SK-N-SH (cell line): ENCODE data around the gene BBX. TPM values are rescaled to one million over a fixed set of nuclear protein-coding genes. Genes with fewer than 3 reads are reported as not detected.

Experiments
- CTCF ChIA-PET: fragments of 300-600, 350-600 bp; formaldehyde crosslinking; extraction: SDS; loops from one replicate; lab custom pipeline; 2021; lab: Yijun Ruan, JAX
- POLR2A ChIA-PET: fragments of 350-600 bp; sonication (Branson Sonifier 250); formaldehyde crosslinking; extraction: SDS; loops from one replicate; lab custom pipeline; 2020; ENCODE audit warnings: antibody characterized with exemption, inconsistent platforms; lab: Yijun Ruan, JAX
- DNase-seq: peaks from one replicate; pipeline ENCODE4 v3.0.0; 2012
- H2AFZ ChIP-seq: fragments of 200-600 bp; sonication (generic); 2 replicates; pipeline ENCODE4 v1.8.1; 2016; ENCODE audit warnings: antibody characterized with exemption, mild to moderate bottlenecking, low read depth
- H3F3A ChIP-seq: fragments of 200-600 bp; sonication (generic); replicated peaks from 2 replicates; pipeline ENCODE3; 2016; ENCODE audit warnings: antibody characterized with exemption, mild to moderate bottlenecking; ENCODE audit not compliant: insufficient read depth
- H3K27ac ChIP-seq, 2 experiments: fragments of 200-500 bp in 1 of 2; fragments of 200-600 bp in 1 of 2; sonication (Bioruptor generic) in 1 of 2; sonication (generic), shearing (Covaris generic) in 1 of 2; 2 replicates each; pipeline versions ENCODE4 v1.5.1 to v1.6.1; 2014 to 2016; ENCODE audit warnings: low read depth in 2 of 2, inconsistent platforms in 1 of 2, low read length in 1 of 2, mild to moderate bottlenecking in 1 of 2, mixed read lengths in 1 of 2
- H3K27me3 ChIP-seq: fragments of 200-600 bp; sonication (generic), shearing (Covaris generic); 2 replicates; pipeline ENCODE4 v1.6.1; 2016; ENCODE audit warnings: mixed run types; ENCODE audit not compliant: insufficient read depth
- H3K36me3 ChIP-seq, 2 experiments: fragments of 200-500 bp in 1 of 2; fragments of 200-600 bp in 1 of 2; sonication (Bioruptor generic) in 1 of 2; sonication (generic) in 1 of 2; replicated peaks in 1 of 2; 2 replicates each; pipeline versions ENCODE3 to v1.5.1; 2014 to 2016; ENCODE audit warnings: low read length in 1 of 2, mild to moderate bottlenecking in 1 of 2; ENCODE audit not compliant: insufficient read depth in 2 of 2, control insufficient read depth in 1 of 2
- H3K4me1 ChIP-seq, 2 experiments: fragments of 200-500 bp in 1 of 2; fragments of 200-600 bp in 1 of 2; sonication (Bioruptor generic) in 1 of 2; sonication (generic), shearing (Covaris generic) in 1 of 2; 2 replicates each; pipeline versions ENCODE4 v1.5.1 to v1.6.1; 2014 to 2016; ENCODE audit warnings: low read depth in 1 of 2, low read length in 1 of 2, mixed run types in 1 of 2; ENCODE audit not compliant: insufficient read depth in 2 of 2, control insufficient read depth in 1 of 2
- H3K4me2 ChIP-seq: fragments of 200-600 bp; sonication (generic), shearing (Covaris generic); 2 replicates; pipeline ENCODE4 v1.6.1; 2017; ENCODE audit warnings: mixed run types
- H3K4me3 ChIP-seq, 2 experiments: fragments of 200-500 bp in 1 of 2; fragments of 200-600 bp in 1 of 2; sonication (Bioruptor generic) in 1 of 2; sonication (generic), shearing (Covaris generic) in 1 of 2; 2 replicates each; pipeline versions ENCODE4 v1.5.1 to v1.8.1; 2014 to 2016; ENCODE audit warnings: low read depth in 2 of 2, inconsistent platforms in 1 of 2, low read length in 1 of 2, mild to moderate bottlenecking in 1 of 2, mixed read lengths in 1 of 2, moderate library complexity in 1 of 2
- H3K79me2 ChIP-seq: fragments of 200-600 bp; sonication (generic); 2 replicates; pipeline ENCODE4 v1.8.1; 2017; ENCODE audit warnings: mild to moderate bottlenecking; ENCODE audit not compliant: insufficient read depth
- H3K9ac ChIP-seq: fragments of 200-600 bp; sonication (generic); 2 replicates; pipeline ENCODE4 v1.6.1; 2017; ENCODE audit warnings: mixed run types
- H3K9me2 ChIP-seq: fragments of 200-600 bp; sonication (generic); 2 replicates; pipeline ENCODE4 v1.6.1; 2017; ENCODE audit warnings: mixed run types
- H3K9me3 ChIP-seq: fragments of 200-600 bp; sonication (generic); 2 replicates; pipeline ENCODE4 v1.6.1; 2017; ENCODE audit warnings: mixed run types, mild to moderate bottlenecking, moderate library complexity
- H4K20me1 ChIP-seq: fragments of 200-600 bp; sonication (generic); 2 replicates; pipeline ENCODE4 v1.6.1; 2017; ENCODE audit warnings: mild to moderate bottlenecking, mixed run types; ENCODE audit not compliant: insufficient read depth
- ELF1 ChIP-seq: IDR thresholded peaks from 2 replicates; pipeline ENCODE4 v1.4.0; 2012
- EP300 ChIP-seq, 2 experiments: IDR thresholded peaks; 2 replicates each; pipeline versions ENCODE4 v1.4.0 to v1.6.1; 2012; ENCODE audit warnings: borderline replicate concordance in 1 of 2, low read depth in 1 of 2, low read length in 1 of 2
- EZH2phosphoT487 ChIP-seq: fragments of 200-600 bp; sonication (generic); IDR thresholded peaks from 2 replicates; pipeline ENCODE4 v1.6.1; 2017; ENCODE audit warnings: low read depth, mixed run types, mild to moderate bottlenecking, antibody characterized with exemption, moderate library complexity, borderline replicate concordance
- FOSL2 ChIP-seq: IDR thresholded peaks from 2 replicates; pipeline ENCODE4 v1.4.0; 2012; ENCODE audit warnings: low read depth, mild to moderate bottlenecking, moderate library complexity, borderline replicate concordance
- FOXJ3 ChIP-seq: sonication (generic); formaldehyde crosslinking; IDR thresholded peaks from 2 replicates; pipeline ENCODE4 v1.5.1; 2020; ENCODE audit warnings: mild to moderate bottlenecking, missing genetic modification reagents
- FOXM1 ChIP-seq: IDR thresholded peaks from 2 replicates; pipeline ENCODE4 v1.4.0; 2012; ENCODE audit warnings: low read depth, mild to moderate bottlenecking
- GABPA ChIP-seq: IDR thresholded peaks from 2 replicates; pipeline ENCODE4 v1.4.0; 2012; ENCODE audit warnings: low read depth, mild to moderate bottlenecking
- JUND ChIP-seq: IDR thresholded peaks from 2 replicates; pipeline ENCODE4 v1.4.0; 2012
- MEF2A ChIP-seq: IDR thresholded peaks from 2 replicates; pipeline ENCODE4 v1.4.0; 2012; ENCODE audit warnings: low read depth, borderline replicate concordance
- MXI1 ChIP-seq: IDR thresholded peaks from 2 replicates; pipeline ENCODE4 v1.6.1; 2012; ENCODE audit warnings: mild to moderate bottlenecking, low read depth, low read length, improper control_type of control experiment
- RAD21 ChIP-seq: IDR thresholded peaks from 2 replicates; pipeline ENCODE4 v1.6.1; 2012; ENCODE audit warnings: mild to moderate bottlenecking, low read length
- RCOR1 ChIP-seq: fragments of 150-350 bp; IDR thresholded peaks from 2 replicates; pipeline ENCODE4 v1.6.1; 2017; ENCODE audit warnings: antibody characterized with exemption, low read length
- REST ChIP-seq: IDR thresholded peaks from 2 replicates; pipeline ENCODE4 v1.6.1; 2012; ENCODE audit warnings: mild to moderate bottlenecking, low read depth, low read length, moderate library complexity
- RFX5 ChIP-seq: IDR thresholded peaks from 2 replicates; pipeline ENCODE4 v1.6.1; 2012; ENCODE audit warnings: mild to moderate bottlenecking, improper control_type of control experiment, low read length
- RXRA ChIP-seq: IDR thresholded peaks from 2 replicates; pipeline ENCODE4 v1.4.0; 2012; ENCODE audit warnings: low read depth, mild to moderate bottlenecking, borderline replicate concordance
- SIN3A ChIP-seq: IDR thresholded peaks from 2 replicates; pipeline ENCODE4 v1.6.1; 2012; ENCODE audit warnings: low read depth, mild to moderate bottlenecking, low read length, moderate library complexity, borderline replicate concordance
- SMC3 ChIP-seq: IDR thresholded peaks from 2 replicates; pipeline ENCODE4 v1.6.1; 2012; ENCODE audit warnings: low read depth, low read length, improper control_type of control experiment
- TAF1 ChIP-seq: IDR thresholded peaks from 2 replicates; pipeline ENCODE4 v1.6.1; 2012; ENCODE audit warnings: low read depth, mild to moderate bottlenecking, low read length, moderate library complexity, borderline replicate concordance
- TEAD4 ChIP-seq: IDR thresholded peaks from 2 replicates; pipeline ENCODE4 v1.4.0; 2012; ENCODE audit warnings: mild to moderate bottlenecking, borderline replicate concordance; ENCODE audit not compliant: insufficient read depth
- USF2 ChIP-seq: fragments of 150-350 bp; IDR thresholded peaks from 2 replicates; pipeline ENCODE4 v1.6.1; 2017; ENCODE audit warnings: antibody characterized with exemption, low read length, low read depth, borderline replicate concordance
- WGBS: methylation state at CpG from one replicate; pipeline ENCODE4 v1.1.6; 2017; ENCODE audit warnings: low lambda C conversion rate; 5-methylcytosine and 5-hydroxymethylcytosine counted together
- polyA plus RNA-seq, 3 experiments: library from polyadenylated mRNA; depleted of rRNA; stranded (reverse); fragments of >200 nt; gene quantifications; 2 replicates each; pipeline ENCODE4 v1.2.3, GENCODE V29; 2012
- TF ChIP-seq, protein P1 (sequence below): IDR thresholded peaks from 2 replicates; pipeline ENCODE4 v1.4.0; 2012; ENCODE audit warnings: low read depth

BBX gene
- polyA plus RNA-seq, 1 of the 3 experiments (the other 2 are of a cell fraction), result 14.2 TPM

DNA sequence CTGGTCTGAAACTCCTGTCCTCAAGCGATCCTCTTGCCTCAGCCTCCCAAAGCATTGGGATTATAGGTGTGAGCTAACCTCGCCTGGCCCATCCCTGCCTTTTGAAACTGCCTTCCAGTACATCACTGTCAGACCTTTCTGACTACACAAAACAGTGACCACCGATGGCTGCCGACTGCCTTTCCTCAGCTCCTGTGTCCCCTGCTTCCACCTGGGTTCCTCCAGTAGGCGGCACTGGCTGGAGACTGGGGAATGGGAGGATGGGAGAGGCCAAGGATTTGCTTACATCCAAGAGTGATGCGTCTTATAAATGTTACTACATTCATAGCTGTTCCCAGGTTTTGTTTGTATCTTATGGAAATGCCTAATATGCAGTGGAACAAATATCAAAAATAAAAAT, 242.8 kb downstream of the BBX start (continued):
- TF ChIP-seq USF2 (no peak), FOXJ3 (no peak), MXI1 (no peak), FOXM1 (no peak), ELF1 (no peak), JUND (no peak)

GRCh38 chr3:107767897-107768605, 245.3 kb downstream of the BBX start:
- 96% methylated on average over 8 of the region's 8 CpGs for WGBS
- Histone ChIP-seq H3K4me2 (no peak overlapping the region), H3K9ac (no peak overlapping the region), H3K27ac (no peak overlapping the region), H3K4me3 (no peak overlapping the region), H3F3A (no peaks in the 10 kb centered on the region), H3K36me3 (peaks cover 0 to 10% of the 10 kb centered on the region in 2 experiments), H4K20me1 (no peaks in the 10 kb centered on the region), H3K27me3 (no peaks in the 10 kb centered on the region), H3K9me3 (no peaks in the 10 kb centered on the region), H3K4me1 (no peaks in the 10 kb centered on the region; a peak in 1 of 4 replicates), H3K9me2 (no peaks in the 10 kb centered on the region), H3K79me2 (no peaks in the 10 kb centered on the region), H2AFZ (no peak overlapping the region)
- no peak for DNase-seq
- CTCF ChIA-PET, result interaction anchor here (1.3 to 2.8 kb wide), 3 partner anchors 11 to 92 kb away, joined by 3 to 9 read pairs (median 5); no protein-coding TSS in a partner anchor
- TF ChIP-seq GABPA (no peak), RCOR1 (no peak), TAF1 (no peak), RXRA (no peak), MEF2A (no peak), FOSL2 (no peak), EP300 (IDR thresholded peaks at IDR 0.05; ENCODE audit: borderline replicate concordance in 1 of 2, low read depth in 1 of 2, low read length in 1 of 2) (no peak), SMC3 (no peak)
- TF ChIP-seq, protein P1, sequence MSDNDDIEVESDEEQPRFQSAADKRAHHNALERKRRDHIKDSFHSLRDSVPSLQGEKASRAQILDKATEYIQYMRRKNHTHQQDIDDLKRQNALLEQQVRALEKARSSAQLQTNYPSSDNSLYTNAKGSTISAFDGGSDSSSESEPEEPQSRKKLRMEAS, result no peak
- POLR2A ChIA-PET, result no interaction called here

- Histone ChIP-seq H3K9me2 (no peaks in the 10 kb centered on the region), H3K4me2 (no peak overlapping the region), H3K4me1 (no peaks in the 10 kb centered on the region; a peak in 1 of 4 replicates), H3K79me2 (no peaks in the 10 kb centered on the region), H3K9me3 (no peaks in the 10 kb centered on the region), H3F3A (no peaks in the 10 kb centered on the region), H3K27ac (no peak overlapping the region), H4K20me1 (no peaks in the 10 kb centered on the region), H3K9ac (no peak overlapping the region), H3K36me3 (peaks cover 6 to 22% of the 10 kb centered on the region in 2 experiments), H3K4me3 (no peak overlapping the region), H2AFZ (no peak overlapping the region), H3K27me3 (no peaks in the 10 kb centered on the region)
- ChIA-PET CTCF (interaction anchor here (0.8 to 1.7 kb wide), 2 partner anchors 9 to 94 kb away, joined by 3 to 4 read pairs; no protein-coding TSS in a partner anchor), POLR2A (no interaction called here)
- 96% methylated on average over 3 of the region's 3 CpGs for WGBS
- DNase-seq, result no peak
- TF ChIP-seq RFX5, result no peak
- TF ChIP-seq RAD21, result no peak
- no peak for TF ChIP-seq MXI1
- no peak for TF ChIP-seq REST
- TF ChIP-seq EZH2phosphoT487, result no peak
- TF ChIP-seq EP300 (IDR thresholded peaks at IDR 0.05; ENCODE audit: borderline replicate concordance in 1 of 2, low read depth in 1 of 2, low read length in 1 of 2), result no peak
- TF ChIP-seq RXRA, result no peak
- no peak for TF ChIP-seq SIN3A
- TF ChIP-seq FOXM1, result no peak
- TF ChIP-seq TAF1, result no peak
- TF ChIP-seq JUND, result no peak
- TF ChIP-seq TEAD4, result no peak
- TF ChIP-seq, protein P1, result no peak
- no peak for TF ChIP-seq FOXJ3
Observed at GRCh38 chr3:107769882-107770281, 247.1 kb downstream of the BBX start.
